Fibroblast of pulmonary artery (primary cell): ENCODE results near the gene EMCN.

ENCODE experiments used
- DNase-seq: peaks from one replicate; pipeline ENCODE4 v3.0.0-alpha.2; 2010; ENCODE audit warnings: low read depth
- H3K4me3 ChIP-seq: replicated peaks from 2 replicates; pipeline ENCODE4 v1.5.1; 2011; ENCODE audit warnings: low read depth, mild to moderate bottlenecking, control low read depth, low read length, moderate library complexity
- CTCF ChIP-seq: IDR thresholded peaks from 2 replicates; pipeline ENCODE4 v1.5.1; 2011; ENCODE audit warnings: mild to moderate bottlenecking, control low read depth, low read length, inconsistent platforms; ENCODE audit errors: missing control alignments

The EMCN gene

DNA sequence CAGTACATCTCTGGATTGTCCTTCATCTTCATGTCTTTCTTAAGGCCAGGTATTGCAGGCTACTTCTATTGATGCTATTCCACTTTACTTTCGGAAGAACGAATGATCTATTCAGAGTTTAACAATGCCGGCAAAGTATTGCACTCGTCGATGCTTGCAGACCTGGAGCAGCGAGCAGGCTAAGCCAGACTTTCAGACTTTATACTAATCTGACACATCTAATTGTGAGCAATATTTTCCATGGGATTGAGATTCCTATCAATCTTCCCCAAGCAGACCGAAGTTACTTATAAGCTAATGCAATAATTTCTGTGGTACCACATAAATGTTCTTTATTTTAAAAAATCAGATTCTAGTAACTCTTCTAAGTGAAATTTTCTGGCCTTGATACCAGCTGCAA, 1.6 kb downstream of the EMCN start:
- H3K4me3 ChIP-seq: no peak overlapping the region
- TF ChIP-seq CTCF: no peak
- DNase-seq: no peak

DNA sequence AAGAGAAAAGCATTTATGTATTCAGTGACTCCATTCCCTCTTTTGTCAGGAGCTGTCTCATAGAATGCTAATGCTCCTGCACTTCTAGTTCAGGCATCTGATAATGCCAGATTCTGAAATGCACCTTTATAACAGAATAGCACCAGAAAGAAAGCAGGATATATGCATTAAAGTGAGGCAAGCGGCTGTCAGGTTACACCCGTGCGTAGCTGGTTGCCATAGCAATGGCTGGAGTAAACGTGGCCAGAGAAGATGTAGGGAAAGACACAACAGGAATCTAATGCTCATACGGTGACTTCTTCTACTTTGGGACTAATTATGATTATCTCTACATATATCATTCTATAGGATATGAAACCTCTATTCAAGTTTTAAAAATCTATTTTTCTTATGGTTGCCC, 5.9 kb downstream of the EMCN start:
- DNase-seq: no peak
- no peak overlapping the region for H3K4me3 ChIP-seq
- TF ChIP-seq CTCF: no peak

GRCh38 chr4:100510551-100510950, 7.3 kb downstream of the EMCN start:
- H3K4me3 ChIP-seq: no peak overlapping the region
- DNase-seq: peak; percentile 43
- TF ChIP-seq CTCF: no peak

- no peak for TF ChIP-seq CTCF
- no peak for DNase-seq
- no peak overlapping the region for H3K4me3 ChIP-seq
Measured at GRCh38 chr4:100509386-100509785, 8.4 kb downstream of the EMCN start.

DNA sequence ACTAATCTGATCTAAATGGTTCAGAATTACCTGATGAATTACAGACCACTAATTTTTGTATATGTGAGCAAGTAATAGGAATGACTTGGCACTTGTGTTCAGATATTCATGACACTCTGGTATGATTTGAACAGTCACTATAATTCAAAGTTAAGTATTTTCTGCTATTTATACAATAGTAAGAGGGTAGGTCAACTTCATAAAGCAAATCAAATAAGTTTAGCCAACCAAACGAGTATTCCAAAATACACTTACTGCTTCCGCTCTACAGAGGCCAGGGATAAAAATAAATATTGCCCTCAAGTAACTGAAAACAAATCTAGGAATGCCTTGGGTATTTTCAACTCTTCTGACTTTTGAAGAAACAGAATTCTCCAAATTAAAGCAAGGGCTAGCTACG, 9.1 kb downstream of the EMCN start:
- H3K4me3 ChIP-seq: no peak overlapping the region
- TF ChIP-seq CTCF: no peak
- DNase-seq: no peak

GRCh38 chr4:100504086-100504874, 13.5 kb downstream of the EMCN start:
- no peak overlapping the region for H3K4me3 ChIP-seq
- DNase-seq: no peak
- no peak for TF ChIP-seq CTCF

GRCh38 chr4:100497791-100498190, 20.0 kb downstream of the EMCN start:
- no peak for DNase-seq

More at GRCh38 chr4:100497791-100498190, 20.0 kb downstream of the EMCN start:
- no peak for TF ChIP-seq CTCF
- H3K4me3 ChIP-seq: no peak overlapping the region
